NCI-H1436 treated with DMSO at 0.1 percent for 48 hours (cell line): ENCODE results near the gene ACOX1.

Experiments
- DNase-seq: peaks from one replicate; lab custom pipeline; 2025; lab: John Stamatoyannopoulos, UW

ACOX1 gene

GRCh38 chr17:75933808-75934207, 45.2 kb downstream of the ACOX1 start:
- no peak for DNase-seq

GRCh38 chr17:75932852-75933251, 46.1 kb downstream of the ACOX1 start:
- no peak for DNase-seq

GRCh38 chr17:75931062-75931461, 47.9 kb downstream of the ACOX1 start:
- no peak for DNase-seq

- no peak for DNase-seq
Observed at GRCh38 chr17:75927286-75927922, 51.6 kb downstream of the ACOX1 start.

- no peak for DNase-seq
Observed at GRCh38 chr17:75926456-75926855, 52.5 kb downstream of the ACOX1 start.

- DNase-seq, result no peak
Observed at GRCh38 chr17:75925912-75926311, 53.1 kb downstream of the ACOX1 start.

GRCh38 chr17:75925103-75925502, 53.9 kb downstream of the ACOX1 start:
- DNase-seq, result no peak

GRCh38 chr17:75922963-75923874, 55.7 kb downstream of the ACOX1 start:
- no peak for DNase-seq

GRCh38 chr17:75922173-75922961, 56.6 kb downstream of the ACOX1 start:
- no peak for DNase-seq

GRCh38 chr17:75921596-75921995, 57.4 kb downstream of the ACOX1 start:
- no peak for DNase-seq

GRCh38 chr17:75920045-75920560, 58.9 kb downstream of the ACOX1 start:
- no peak for DNase-seq

- DNase-seq, result no peak
Observed at GRCh38 chr17:75919611-75920010, 59.4 kb downstream of the ACOX1 start.

GRCh38 chr17:75917917-75918445, 61.0 kb downstream of the ACOX1 start:
- no peak for DNase-seq

- no peak for DNase-seq
Observed at GRCh38 chr17:75917141-75917916, 61.6 kb downstream of the ACOX1 start.

- DNase-seq, result no peak
Observed at GRCh38 chr17:75915268-75915667, 63.7 kb downstream of the ACOX1 start.

- no peak for DNase-seq
Observed at GRCh38 chr17:75914643-75915267, 64.2 kb downstream of the ACOX1 start.

GRCh38 chr17:75913537-75914210, 65.3 kb downstream of the ACOX1 start:
- DNase-seq, result no peak

GRCh38 chr17:75910699-75911098, 68.3 kb downstream of the ACOX1 start:
- peak; percentile 8 for DNase-seq

GRCh38 chr17:75909812-75910274, 69.1 kb downstream of the ACOX1 start:
- DNase-seq, result peak; percentile 57
